Measurements from ENCODE around the gene SIGLECL1. TPM values are rescaled to one million over a fixed set of nuclear protein-coding genes. Genes with fewer than 3 reads are reported as not detected.

Gene SIGLECL1
- total RNA-seq, 1 donor from 2014 or later, result not detected

- DNase-seq (ENCODE audit: low read depth), result no peak
- H3K4me3 ChIP-seq (ENCODE audit: low read depth, low read length), result no peak overlapping the region
- TF ChIP-seq, protein P1, sequence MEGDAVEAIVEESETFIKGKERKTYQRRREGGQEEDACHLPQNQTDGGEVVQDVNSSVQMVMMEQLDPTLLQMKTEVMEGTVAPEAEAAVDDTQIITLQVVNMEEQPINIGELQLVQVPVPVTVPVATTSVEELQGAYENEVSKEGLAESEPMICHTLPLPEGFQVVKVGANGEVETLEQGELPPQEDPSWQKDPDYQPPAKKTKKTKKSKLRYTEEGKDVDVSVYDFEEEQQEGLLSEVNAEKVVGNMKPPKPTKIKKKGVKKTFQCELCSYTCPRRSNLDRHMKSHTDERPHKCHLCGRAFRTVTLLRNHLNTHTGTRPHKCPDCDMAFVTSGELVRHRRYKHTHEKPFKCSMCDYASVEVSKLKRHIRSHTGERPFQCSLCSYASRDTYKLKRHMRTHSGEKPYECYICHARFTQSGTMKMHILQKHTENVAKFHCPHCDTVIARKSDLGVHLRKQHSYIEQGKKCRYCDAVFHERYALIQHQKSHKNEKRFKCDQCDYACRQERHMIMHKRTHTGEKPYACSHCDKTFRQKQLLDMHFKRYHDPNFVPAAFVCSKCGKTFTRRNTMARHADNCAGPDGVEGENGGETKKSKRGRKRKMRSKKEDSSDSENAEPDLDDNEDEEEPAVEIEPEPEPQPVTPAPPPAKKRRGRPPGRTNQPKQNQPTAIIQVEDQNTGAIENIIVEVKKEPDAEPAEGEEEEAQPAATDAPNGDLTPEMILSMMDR (conservative IDR thresholded peaks at IDR 0.05; ENCODE audit: low read depth, low read length), result no peak
Measured at GRCh38 chr19:51227326-51227725, 23.6 kb upstream of the SIGLECL1 start.

DNA sequence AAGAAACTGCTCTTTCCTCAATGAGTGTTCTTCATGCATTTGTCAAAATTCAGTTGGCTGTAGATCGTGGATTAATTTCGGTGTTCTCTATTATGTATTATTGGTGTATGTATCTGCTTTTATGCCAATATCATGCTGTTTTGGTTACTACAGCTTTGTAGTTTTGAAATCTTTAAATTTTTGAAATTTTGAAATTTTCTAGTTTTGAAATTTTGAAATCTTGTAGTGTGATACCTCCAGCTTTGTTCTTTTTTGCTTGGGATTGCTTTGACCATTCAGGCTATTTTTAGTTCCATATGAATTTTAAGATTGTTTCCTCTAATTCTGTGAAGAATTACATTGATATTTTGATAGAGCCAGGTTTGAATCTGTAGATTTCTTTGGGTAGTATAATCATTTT, 22.9 kb upstream of the SIGLECL1 start:
- no peak for DNase-seq (ENCODE audit: low read depth)
- H3K4me3 ChIP-seq (ENCODE audit: low read depth, low read length), result no peak overlapping the region

GRCh38 chr19:51240866-51241265, 10.0 kb upstream of the SIGLECL1 start:
- TF ChIP-seq, protein P1 (conservative IDR thresholded peaks at IDR 0.05; ENCODE audit: low read depth, low read length), result no peak
- no peak overlapping the region for H3K4me3 ChIP-seq (ENCODE audit: low read depth, low read length)
- DNase-seq (ENCODE audit: low read depth), result no peak

More for the DNA sequence above, 22.9 kb upstream of the SIGLECL1 start:
- TF ChIP-seq, protein P1 (conservative IDR thresholded peaks at IDR 0.05; ENCODE audit: low read depth, low read length), result no peak

- DNase-seq (ENCODE audit: low read depth), result no peak
- H3K4me3 ChIP-seq (ENCODE audit: low read depth, low read length), result no peak overlapping the region
- TF ChIP-seq, protein P1 (conservative IDR thresholded peaks at IDR 0.05; ENCODE audit: low read depth, low read length), result no peak
Measured at GRCh38 chr19:51242881-51243630, 7.8 kb upstream of the SIGLECL1 start.

DNA sequence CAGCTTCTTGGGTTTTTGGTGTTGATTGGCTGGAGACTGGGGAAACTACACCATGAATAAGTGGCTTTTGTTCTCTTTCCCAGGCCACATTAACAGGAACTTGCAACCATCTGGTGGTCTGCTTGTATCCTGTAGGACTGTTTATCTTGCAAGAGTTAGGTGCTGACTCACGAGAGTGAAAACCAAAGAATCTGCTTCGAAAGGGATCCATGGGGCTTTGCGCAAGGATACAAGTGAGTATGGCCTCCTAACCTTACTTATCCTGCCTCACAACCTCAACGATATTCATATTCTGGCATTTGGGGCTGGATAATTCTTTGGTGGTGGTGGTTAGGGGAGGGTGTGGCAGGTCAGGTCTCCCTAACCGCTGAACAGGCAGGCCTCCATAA, 4.7 kb upstream of the SIGLECL1 start:
- H3K4me3 ChIP-seq (ENCODE audit: low read depth, low read length), result no peak overlapping the region
- DNase-seq (ENCODE audit: low read depth), result peak; percentile 1
- TF ChIP-seq, protein P1 (conservative IDR thresholded peaks at IDR 0.05; ENCODE audit: low read depth, low read length), result no peak

DNA sequence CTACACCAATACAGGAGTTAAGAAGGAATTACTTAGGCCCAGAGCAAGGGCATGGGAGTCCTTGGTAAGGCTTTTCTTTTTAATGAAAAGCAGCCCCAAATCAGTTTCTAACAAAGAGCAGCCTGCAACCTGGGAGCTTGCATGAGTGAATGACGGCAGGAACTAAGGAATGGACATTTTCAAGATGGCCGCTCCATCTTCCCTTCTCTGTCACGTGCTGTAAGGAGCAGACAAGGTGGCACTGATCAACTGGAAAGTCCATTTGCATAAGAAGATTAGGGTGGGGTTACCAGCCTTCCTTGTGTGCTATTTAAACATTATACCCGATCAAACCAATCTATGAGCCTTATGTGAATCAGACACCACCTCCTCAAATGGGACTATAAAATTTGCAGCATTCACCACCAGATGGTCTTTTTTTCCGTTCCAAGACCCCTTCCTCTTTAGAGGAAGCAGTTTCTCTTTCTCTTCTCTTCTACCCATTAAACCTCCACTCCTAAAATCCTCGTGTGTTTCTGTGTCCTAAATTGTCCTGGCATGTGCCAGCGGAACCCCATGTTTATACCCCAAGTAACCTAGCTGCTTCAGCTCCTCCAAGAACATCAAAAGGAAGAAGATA, 2.8 kb upstream of the SIGLECL1 start:
- H3K4me3 ChIP-seq (ENCODE audit: low read depth, low read length), result no peak overlapping the region
- DNase-seq (ENCODE audit: low read depth), result no peak
- TF ChIP-seq, protein P1 (conservative IDR thresholded peaks at IDR 0.05; ENCODE audit: low read depth, low read length), result no peak

DNA sequence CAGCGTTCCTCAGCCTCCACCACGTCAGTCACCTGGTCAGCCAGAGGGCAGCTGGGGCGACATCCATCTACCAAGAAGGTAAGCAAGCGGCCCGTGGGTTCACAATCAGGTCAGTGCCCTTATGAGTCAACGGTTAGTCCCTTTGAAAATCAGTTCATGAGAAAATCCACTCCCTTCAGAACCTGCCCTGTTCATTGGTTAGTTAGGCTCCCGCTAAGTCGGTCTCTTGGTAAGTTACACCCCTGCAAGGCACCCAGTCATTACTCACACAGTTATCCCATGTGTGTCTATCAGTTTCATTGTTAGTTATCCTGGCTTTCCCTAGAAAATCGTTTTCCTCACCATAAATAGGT, 564 bp downstream of the SIGLECL1 start:
- no peak overlapping the region for H3K4me3 ChIP-seq (ENCODE audit: low read depth, low read length)
- TF ChIP-seq, protein P1 (conservative IDR thresholded peaks at IDR 0.05; ENCODE audit: low read depth, low read length), result no peak
- no peak for DNase-seq (ENCODE audit: low read depth)
